Measurements from ENCODE around the gene OR2H1. TPM values are rescaled to one million over a fixed set of nuclear protein-coding genes. Genes with fewer than 3 reads are reported as not detected.

Gene OR2H1
- total RNA-seq, 6 donors from 2014 or later, result not detected

GRCh38 chr6:29505808-29506207, 48.9 kb downstream of the OR2H1 start:
- H3K27ac ChIP-seq, result no peak overlapping the region
- TF ChIP-seq POLR2AphosphoS5 (IDR thresholded peaks at IDR 0.05), result no peak
- TF ChIP-seq EP300 (IDR thresholded peaks at IDR 0.05), result no peak
- no peak for TF ChIP-seq POLR2A (IDR thresholded peaks at IDR 0.05)
- TF ChIP-seq CTCF (IDR thresholded peaks at IDR 0.05), result no peak
- no peaks in the 10 kb centered on the region for H3K36me3 ChIP-seq
- H3K4me3 ChIP-seq, result no peak overlapping the region
- WGBS, 2 donors, result 86 to 90% methylated on average over 3 of the region's 3 CpGs
- DNase-seq (no peak), ATAC-seq (ENCODE audit: low FRiP score in 2 of 2) (no peak)
- no peaks in the 10 kb centered on the region for H3K27me3 ChIP-seq
- no peaks in the 10 kb centered on the region for H3K9me3 ChIP-seq
- no peaks in the 10 kb centered on the region for H3K4me1 ChIP-seq

GRCh38 chr6:29506446-29507067, 49.6 kb downstream of the OR2H1 start:
- no peak overlapping the region for H3K27ac ChIP-seq
- H3K4me3 ChIP-seq, result no peak overlapping the region
- 74 to 78% methylated on average over 6 to 11 of the region's 11 CpGs for WGBS, 2 donors
- no peaks in the 10 kb centered on the region for H3K9me3 ChIP-seq
- no peaks in the 10 kb centered on the region for H3K36me3 ChIP-seq
- no peaks in the 10 kb centered on the region for H3K4me1 ChIP-seq
- ATAC-seq (ENCODE audit: low FRiP score in 2 of 2), result no peak
- no peak for TF ChIP-seq CTCF (IDR thresholded peaks at IDR 0.05)
- no peak for TF ChIP-seq EP300 (IDR thresholded peaks at IDR 0.05)
- no peak for TF ChIP-seq POLR2A (IDR thresholded peaks at IDR 0.05)
- TF ChIP-seq POLR2AphosphoS5 (IDR thresholded peaks at IDR 0.05), result no peak
- DNase-seq, result no peak
- no peaks in the 10 kb centered on the region for H3K27me3 ChIP-seq

- Histone ChIP-seq H3K27ac (no peak overlapping the region), H3K9me3 (no peaks in the 10 kb centered on the region), H3K4me3 (no peak overlapping the region), H3K36me3 (no peaks in the 10 kb centered on the region), H3K27me3 (no peaks in the 10 kb centered on the region), H3K4me1 (no peaks in the 10 kb centered on the region)
- ATAC-seq (ENCODE audit: low FRiP score in 2 of 2), result no peak
- WGBS, 2 donors, result 73 to 79% methylated on average over 3 to 5 of the region's 5 CpGs
- DNase-seq, result peak in 1 of 2 donors; percentile 16
- TF ChIP-seq CTCF (IDR thresholded peaks at IDR 0.05), result no peak
- TF ChIP-seq POLR2A (IDR thresholded peaks at IDR 0.05), result no peak
- no peak for TF ChIP-seq EP300 (IDR thresholded peaks at IDR 0.05)
- TF ChIP-seq POLR2AphosphoS5 (IDR thresholded peaks at IDR 0.05), result no peak
Observed at GRCh38 chr6:29507319-29507718, 50.4 kb downstream of the OR2H1 start.

- no peak for ATAC-seq (ENCODE audit: low FRiP score in 2 of 2)
- TF ChIP-seq POLR2A (IDR thresholded peaks at IDR 0.05) (no peak), EP300 (IDR thresholded peaks at IDR 0.05) (no peak), CTCF (IDR thresholded peaks at IDR 0.05) (no peak), POLR2AphosphoS5 (IDR thresholded peaks at IDR 0.05) (no peak)
- H3K27me3 ChIP-seq, result no peaks in the 10 kb centered on the region
- no peak overlapping the region for H3K27ac ChIP-seq
- WGBS, 2 donors, result 67 to 93% methylated on average over 3 to 6 of the region's 6 CpGs
- H3K4me3 ChIP-seq, result no peak overlapping the region
- H3K4me1 ChIP-seq, result no peaks in the 10 kb centered on the region
- H3K9me3 ChIP-seq, result no peaks in the 10 kb centered on the region
- no peaks in the 10 kb centered on the region for H3K36me3 ChIP-seq
- no peak for DNase-seq
Observed at GRCh38 chr6:29509239-29509638, 52.3 kb downstream of the OR2H1 start.

GRCh38 chr6:29509711-29510110, 52.8 kb downstream of the OR2H1 start:
- 80 to 97% methylated on average over 5 to 8 of the region's 9 CpGs for WGBS, 2 donors
- H3K27me3 ChIP-seq, result no peaks in the 10 kb centered on the region
- DNase-seq, result no peak
- no peak overlapping the region for H3K27ac ChIP-seq
- no peaks in the 10 kb centered on the region for H3K9me3 ChIP-seq
- no peaks in the 10 kb centered on the region for H3K36me3 ChIP-seq
- TF ChIP-seq CTCF (IDR thresholded peaks at IDR 0.05) (no peak), EP300 (IDR thresholded peaks at IDR 0.05) (no peak), POLR2AphosphoS5 (IDR thresholded peaks at IDR 0.05) (no peak), POLR2A (IDR thresholded peaks at IDR 0.05) (no peak)
- H3K4me1 ChIP-seq, result no peaks in the 10 kb centered on the region
- ATAC-seq (ENCODE audit: low FRiP score in 2 of 2), result no peak
- no peak overlapping the region for H3K4me3 ChIP-seq
